T-helper 1 cell (primary cell): Measurements from ENCODE around the gene GPR171.

Experiments
- DNase-seq, 5 donors: peaks; one replicate each; pipeline ENCODE4 v3.0.0-alpha.2; 2012 to 2020

GPR171 gene

DNA sequence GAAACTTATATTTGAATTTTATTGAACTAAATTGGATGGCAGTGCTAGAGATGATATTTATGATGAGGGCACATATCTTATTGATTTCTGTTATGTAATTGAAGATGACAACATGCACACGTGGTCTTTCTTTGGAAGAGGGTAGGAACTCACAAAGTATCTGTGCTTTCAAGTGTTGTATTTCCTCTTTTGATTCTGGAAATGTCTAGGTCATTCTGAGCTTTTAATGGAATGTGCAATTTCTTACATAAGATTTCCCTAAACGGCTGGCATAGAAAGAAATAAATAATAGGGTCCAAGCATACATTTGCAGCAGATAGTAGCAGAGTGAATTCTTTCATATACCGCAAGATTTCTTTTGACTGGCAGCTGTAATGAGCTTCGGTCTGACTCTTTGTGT lies 10.1 kb upstream of the GPR171 start:
- DNase-seq, result no peak

DNA sequence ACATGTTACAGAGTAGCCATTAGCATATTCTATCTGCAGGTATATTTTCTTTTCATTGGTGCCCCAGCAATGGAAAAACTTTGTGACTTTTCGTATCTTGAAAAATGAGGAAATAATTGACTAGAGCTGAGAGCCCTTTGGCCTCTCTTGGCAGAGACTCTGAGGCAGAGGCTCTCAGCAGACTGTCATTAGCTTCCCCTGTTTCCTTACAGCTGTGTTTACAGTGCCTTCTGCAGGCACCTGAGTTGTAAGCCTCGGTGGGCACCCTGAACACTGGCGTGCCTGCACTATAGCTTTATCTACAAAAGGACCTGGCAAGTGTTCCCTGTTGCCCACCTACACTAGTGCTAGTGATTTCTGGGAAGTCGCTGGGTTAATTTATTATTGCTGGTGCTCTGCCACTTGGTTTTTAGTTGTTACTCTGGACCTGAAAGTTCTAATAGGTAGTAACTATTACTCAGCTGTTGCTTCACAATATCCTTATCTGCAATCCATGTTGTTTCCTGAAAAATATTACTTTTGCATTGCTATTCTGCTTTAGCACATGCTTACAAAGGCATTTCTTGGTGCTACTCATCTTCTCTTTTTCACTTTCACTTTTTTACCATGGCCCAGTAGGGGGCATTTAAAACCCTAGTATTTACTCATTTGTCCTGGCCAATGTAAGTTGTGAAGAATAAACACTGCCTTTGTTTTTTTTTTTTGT lies 7.8 kb upstream of the GPR171 start:
- peak in 1 of 5 donors; percentile 47 for DNase-seq

DNA sequence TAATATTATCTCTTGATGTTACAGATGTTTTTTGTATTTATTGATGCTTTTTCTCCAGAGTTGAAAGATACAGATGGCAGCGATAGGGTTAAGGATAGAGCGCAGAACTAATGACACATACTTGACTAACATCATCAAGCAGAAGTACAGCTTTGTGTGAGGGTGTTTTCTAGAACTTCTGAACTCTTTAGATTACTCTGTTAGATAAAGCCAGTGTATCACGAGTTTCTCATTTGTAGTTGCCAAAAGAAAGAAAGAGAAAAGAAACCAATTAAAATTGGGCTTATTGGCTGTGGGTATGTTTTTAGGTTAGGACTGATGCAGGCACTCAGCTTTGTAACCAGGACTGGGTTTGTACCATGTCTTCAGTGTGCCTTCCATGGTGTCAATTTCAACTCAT lies 6.6 kb upstream of the GPR171 start:
- peak in 1 of 5 donors; percentile 74 for DNase-seq

DNA sequence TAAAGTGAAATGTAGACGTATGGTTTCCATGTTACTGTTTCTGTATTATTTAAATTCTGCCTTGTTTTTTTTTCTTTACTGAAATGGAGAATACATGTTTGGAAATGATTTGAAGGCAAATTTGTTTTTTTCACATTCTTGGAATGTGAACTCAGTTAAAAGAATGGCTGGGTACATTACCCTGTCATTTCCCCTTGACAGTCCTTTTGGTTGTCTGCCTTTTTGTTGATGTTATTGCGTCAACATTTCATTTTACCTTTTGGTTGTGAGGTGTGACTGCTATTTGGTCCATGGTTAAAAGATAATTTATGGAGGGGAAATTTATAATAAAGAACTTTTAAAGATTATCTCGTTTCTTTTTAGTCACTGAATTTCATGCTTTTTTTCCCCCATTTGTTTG lies 3.2 kb upstream of the GPR171 start:
- DNase-seq, result peak in 1 of 5 donors; percentile 83

DNA sequence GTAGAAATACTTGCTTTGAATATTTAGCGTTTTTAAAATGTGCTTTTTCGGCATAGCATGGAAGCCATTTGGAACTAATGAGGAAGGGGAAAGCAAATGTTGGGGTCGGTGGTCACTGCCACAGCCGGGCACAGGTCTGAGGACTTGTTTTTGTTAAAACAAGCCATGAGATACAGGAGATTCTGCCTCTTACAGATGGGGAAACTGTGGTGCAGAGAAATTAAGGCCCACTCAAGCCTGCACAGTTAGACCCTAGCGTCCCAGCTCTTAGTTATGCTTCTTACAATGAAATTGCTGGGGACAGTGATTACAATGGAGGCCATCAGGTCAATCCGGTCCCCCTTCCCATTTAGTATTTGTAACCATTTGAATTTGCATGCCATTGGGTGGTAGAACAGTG lies 2.5 kb upstream of the GPR171 start:
- no peak for DNase-seq

DNA sequence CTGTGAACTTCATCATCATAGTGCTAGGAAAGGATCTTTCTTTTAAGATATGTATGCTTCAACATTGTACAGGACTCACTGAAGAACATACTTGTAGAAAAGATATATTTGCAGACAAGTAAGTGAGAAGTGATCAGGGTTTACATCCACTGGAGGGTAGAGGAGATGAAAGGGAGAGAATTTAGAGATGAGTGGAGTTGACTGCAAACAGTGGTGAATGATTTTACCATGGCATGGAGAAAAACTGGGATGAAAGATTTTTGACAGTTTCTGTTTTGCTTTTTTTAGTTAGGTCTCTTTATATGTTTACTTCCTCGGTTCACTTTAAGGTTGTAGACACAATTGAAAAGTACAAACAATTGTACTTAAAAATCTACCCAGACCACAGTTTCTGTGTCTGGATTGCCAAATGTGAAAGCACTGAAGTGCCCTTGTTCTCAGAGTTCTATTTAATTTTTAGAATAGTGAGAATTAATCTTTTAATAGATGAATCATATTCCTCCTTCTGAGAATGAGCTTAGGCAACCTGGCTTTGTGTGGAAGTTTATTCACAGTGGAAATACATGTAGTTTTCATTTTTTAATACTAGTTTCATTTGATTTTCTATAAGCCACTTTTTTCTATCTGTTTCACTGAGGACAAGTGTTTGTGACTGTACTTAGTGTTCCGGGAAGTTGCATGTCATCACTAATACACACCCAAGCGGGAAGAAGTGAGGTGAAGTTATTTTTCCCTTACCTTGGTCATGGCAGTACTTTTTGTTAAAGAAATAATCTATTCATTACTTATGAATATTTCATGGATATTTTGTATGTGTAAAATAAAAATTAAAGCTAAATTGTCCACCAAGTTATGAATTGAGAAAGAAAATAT lies 1.8 kb upstream of the GPR171 start:
- peak in 1 of 5 donors; percentile 77 for DNase-seq

DNA sequence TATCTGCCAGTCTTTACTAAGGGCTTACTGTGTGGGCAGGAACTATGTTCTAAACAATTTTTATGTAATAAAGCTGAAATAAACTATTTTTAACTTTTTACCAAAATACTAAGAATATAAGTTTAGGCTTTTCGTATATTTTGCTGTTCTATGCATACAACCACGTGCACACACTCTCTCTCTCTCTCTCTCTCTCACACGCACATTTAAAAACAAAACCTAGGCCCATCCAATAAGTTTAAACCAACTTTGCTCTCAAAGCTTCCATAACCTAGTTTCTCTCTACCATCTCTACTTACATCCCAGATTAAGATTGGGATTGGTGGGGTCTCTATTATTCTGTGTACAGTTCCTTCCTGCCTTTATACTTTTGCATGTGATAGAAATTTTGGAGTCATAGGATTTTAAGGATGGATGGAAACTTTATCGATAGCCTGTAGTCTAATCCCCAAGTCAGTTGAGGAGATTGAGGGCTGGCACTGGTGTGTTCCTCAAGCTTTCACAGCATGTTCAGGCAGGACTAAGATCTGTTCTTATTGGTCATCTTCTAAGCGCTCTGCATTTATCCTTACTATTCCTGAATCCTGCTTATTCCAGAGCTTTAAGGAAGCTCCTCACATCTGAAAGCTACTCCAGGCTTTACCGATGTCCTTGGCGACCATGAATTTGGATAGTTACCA lies 1.8 kb downstream of the GPR171 start:
- peak in 1 of 5 donors; percentile 50 for DNase-seq

DNA sequence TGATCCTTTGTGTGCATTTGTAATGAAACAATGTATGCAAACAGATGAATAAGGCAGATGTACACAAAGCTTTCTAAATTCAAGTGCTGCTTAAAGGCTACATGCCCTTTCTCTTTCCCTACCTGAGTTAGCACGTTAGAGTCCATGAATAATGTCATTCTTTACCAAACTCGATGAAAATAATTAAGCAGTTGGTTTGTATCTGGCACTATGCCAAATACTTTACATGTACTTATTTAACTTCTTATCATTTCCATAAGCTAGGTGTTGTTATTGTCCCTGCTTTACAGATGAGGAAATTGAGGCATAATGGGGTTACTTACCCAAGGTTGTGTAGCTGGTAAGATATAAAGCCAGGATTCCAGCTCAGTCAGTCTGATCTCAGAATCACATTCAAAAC lies 2.4 kb downstream of the GPR171 start:
- peak in 1 of 5 donors; percentile 42 for DNase-seq

DNA sequence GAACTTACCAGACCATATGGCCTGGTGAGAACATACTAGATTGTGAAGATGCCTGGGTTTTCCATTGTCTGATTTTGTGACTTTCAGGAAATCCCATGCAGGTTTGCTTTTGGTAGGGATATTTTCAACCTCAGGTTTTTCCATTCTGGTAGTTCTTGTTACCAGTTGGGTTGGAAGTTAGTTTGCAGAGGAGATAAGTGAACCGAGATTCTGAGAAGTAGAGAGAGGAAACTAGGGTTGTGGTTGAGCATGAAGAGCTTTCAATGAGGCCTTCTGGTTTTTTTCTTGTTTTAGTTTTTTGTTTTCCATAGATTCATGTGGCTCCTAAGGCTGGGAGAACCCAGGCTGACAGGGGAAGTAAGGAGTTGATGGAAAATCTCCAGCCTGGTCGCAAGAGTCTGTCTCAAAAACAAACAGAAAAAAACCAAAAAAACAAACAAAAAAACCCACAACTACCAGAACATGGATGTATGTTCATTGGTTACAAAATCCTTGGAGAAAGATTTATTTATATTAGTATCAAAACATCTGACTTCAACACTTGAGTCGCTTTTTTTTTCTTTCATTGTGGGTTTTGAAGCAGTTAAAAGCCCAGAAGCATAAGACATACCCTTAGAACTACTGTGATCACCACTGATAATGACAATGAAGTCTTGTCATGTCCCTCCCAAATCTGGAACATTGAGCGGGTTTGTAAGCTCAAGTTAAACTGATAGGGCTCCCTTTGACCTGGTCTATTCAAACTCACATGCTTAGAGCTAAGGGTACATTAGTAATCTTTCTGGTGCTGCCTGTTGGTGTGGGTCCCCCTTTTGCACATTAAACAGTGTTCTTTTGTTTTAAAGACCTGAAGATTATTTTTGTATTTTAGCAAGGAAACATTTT lies 3.2 kb downstream of the GPR171 start:
- peak in 1 of 5 donors; percentile 69 for DNase-seq

DNA sequence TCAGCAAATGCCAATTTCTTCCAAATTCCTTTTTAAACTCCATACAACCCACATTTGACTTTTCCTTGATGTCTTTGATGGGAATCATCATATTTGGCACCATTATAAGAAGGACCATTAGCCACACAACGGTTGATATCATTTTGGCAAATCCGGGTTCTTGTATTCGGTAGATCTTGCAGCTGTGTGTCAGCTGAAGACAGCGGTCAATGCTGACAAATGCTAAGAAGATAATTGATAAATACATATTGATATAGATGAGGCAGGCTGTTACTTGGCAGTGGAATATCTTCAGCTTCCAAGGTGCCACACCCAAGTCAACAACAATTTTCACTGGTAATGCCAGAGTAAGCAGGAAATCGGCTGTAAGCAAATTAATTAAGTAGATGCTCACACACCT lies 4.2 kb downstream of the GPR171 start:
- DNase-seq, result no peak

DNA sequence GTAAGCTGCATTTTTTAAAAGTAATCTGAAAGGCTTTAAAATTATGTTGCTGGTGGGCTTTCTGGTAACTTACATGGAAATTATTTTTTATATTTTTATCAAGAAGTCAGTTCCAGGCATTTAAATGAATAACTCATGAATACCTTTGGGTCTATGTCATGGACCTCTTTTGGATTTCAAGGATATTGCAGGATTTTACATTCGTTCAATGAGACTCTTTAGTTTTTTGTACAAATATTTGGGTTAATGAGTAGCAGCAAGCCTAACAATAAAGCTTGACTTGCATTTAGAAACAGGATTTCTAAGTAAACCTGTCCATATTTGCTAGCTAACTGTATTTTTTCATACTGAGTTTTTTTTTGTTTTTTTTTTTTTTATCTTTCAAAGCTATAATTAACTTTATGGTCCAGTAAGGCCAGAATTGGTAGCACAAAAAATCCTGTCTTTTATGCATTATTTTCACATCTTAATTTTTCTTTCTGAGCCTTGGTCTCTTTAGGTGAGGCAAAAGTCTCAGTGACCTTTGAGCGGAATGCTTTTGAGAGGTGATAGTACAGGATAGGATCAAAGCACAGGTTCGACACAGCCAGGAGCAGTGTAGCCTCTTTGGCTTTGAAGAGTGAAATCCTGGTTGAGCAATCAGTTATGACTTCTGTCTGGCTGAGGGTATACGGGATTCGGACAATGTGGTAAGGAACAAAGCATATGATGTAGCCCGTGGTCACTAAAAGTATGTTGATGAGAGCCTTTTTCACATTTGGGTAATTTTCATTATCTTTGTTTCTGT lies 4.8 kb downstream of the GPR171 start:
- no peak for DNase-seq

DNA sequence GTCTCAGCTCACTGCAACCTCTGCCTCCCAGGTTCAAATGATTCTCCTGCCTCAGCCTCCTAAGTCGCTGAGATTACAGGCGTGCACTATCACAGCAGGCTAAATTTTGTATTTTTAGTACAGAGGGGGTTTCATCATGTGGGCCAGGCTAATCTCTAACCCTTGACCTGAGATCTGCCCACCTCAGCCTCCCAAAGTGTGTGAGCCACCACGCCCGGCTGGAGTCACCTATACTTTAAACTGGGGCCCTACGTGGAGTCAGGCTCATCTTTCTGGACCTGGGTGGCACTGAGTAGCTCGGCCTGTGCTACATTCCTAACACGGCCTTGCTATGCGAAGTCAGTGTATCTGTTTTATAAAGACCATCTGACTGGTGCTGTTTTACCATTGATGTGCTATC lies 5.8 kb downstream of the GPR171 start:
- no peak for DNase-seq

DNA sequence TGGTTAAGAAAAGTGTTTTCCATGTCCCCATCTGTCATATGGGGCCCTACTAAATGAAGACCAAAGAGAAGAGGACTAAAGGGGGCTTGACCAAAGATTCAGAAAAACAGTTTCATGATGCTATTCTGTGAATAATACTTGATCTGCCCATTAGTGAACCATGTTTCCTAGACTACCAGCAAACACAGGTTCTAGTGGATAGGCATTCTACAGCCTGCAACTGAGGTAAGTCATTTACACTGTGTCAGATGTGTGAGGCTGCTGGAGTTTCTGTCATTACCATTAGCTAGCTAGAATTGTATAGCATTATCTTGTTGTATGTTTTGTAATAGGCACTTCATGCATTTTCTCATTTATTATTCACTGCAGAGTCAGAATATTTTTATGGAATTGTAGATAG lies 6.6 kb downstream of the GPR171 start:
- DNase-seq, result no peak

DNA sequence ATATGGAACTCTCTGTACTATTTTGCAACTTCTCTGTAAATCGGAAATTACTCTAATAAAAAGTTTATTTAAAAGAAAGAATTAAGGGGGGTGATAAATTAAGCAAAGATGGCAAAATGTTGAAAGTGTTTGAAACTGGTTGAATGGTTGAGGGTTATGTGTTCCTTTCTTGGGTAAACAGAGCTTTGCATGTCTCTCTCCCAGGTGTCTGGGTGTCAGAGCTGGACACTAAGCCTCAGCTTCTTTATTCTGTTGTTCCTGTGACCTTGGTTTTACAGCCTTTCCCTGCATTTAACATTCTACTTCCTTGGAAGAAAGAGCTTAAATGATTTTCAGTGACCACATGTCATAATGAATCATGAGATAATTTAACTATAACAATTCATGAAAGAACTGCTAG lies 7.2 kb downstream of the GPR171 start:
- DNase-seq, result no peak

DNA sequence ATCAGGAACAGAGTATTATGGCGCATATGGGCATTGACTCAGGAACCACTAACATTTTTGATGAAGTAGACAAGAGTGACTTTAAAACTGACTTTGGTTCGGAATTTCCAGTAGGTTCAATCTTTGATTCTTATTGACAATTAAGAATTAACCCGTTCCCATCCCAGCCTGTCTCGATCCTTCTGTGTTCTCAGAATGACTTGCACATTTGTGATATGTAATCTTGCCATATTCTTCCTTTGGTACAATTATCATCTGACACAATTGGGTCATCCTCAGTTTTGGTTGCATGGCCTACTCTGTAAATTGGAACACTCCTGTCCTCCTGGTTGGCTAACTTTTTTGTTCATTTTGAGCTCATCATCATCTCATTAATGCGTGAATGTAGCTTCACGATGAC lies 10.5 kb downstream of the GPR171 start:
- DNase-seq, result no peak

DNA sequence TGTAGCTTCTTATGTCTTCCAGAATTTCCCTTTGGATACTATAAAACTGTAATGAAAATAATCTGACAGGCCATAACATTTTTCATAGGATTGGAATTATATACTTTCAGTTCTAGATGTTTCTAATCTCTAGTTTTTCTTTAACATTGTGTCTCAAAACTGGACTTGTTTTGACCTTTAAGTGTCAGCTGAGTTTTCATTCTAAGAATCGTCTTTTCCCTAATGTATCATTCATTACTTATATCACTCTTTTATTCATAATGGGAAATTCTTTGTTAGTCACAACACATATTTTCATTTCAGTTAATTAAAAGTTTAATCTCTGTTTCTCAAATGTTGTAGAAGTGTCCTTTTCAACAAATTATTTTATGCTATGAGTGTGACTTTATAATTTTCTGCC lies 11.9 kb downstream of the GPR171 start:
- DNase-seq, result no peak

DNA sequence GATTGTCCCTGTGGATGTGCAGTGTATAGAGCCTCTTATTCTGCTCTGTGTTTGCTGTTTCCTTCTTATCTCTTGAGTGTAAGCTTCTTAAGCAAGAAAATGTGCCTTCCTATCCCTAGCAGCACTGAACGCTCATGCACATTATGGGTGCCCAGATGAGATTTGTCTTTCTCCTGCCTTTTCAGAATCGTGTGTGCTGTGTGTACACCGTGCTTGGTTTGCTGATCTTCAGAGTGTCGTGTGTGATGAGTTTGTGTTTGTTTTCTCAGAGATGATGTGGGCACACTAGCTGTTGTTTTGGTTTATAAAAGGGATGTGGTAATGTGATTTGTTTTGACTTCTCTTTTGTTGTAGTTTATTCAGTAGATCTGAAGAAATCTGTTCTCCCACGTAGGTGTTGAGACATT lies 19.7 kb downstream of the GPR171 start:
- DNase-seq, result peak in 1 of 5 donors; percentile 65

DNA sequence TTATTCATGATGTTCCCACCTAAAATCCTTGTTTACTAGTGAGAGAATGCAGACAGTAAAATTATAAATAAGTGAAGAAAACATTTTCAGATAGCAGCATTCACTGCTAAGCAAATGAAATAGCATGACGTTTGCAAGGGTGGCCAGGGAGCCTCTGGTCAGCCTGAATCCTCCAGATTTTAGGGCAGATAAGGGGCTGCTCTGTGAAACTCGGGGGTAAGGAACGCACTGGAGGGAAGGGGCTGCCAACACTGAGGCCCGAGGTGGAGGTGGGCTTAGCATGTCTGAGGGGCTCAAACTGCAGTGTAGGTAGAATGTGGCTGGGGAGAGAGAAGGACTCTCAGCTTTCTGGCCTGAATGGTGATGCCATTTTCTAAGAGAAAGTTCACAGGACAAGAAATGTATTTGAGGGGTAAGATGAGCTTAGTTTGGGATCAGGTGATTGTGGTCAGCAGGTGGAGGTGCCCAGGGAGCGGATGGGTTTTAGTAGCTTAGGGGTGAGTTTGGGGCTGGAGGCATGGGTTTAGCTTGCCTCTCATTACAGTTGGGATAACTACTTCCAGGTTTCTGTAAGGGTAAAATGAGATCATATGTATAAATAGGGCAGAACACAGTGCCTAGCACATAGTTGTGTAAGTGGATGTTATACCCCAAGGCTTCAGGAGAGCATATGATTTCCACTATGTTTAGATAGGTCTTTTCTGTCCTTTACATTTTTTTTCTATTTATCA lies 20.5 kb downstream of the GPR171 start:
- DNase-seq, result no peak

DNA sequence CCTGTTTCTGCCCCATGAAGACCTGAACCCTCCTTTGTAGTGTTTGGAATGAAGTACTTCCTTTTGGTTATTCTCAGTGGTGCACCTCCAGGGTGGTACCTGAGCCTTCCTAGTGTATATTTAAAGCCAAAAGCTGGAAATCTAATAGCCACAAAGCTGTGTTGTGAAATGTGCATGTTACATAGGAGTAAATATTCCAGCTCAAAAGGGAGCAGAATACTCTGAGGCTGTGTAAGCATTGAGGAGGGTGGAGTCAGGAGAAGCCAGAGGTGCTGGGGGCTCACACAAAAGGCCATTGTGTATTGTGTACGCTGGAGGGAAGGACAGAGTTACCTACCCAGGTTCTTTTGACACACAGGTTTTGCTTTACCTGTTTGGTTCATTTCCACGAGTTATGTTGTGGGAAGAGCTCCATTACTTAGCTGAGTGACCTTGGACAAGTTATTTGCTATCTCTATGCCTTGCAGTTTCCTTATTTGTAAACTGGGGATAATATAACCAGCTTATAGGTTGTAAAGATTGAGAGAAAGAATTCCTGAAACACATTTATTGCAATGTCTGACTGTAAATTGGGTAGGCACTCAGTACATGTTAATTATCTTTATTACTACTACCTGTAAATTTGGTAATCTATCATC lies 24.7 kb downstream of the GPR171 start:
- no peak for DNase-seq

DNA sequence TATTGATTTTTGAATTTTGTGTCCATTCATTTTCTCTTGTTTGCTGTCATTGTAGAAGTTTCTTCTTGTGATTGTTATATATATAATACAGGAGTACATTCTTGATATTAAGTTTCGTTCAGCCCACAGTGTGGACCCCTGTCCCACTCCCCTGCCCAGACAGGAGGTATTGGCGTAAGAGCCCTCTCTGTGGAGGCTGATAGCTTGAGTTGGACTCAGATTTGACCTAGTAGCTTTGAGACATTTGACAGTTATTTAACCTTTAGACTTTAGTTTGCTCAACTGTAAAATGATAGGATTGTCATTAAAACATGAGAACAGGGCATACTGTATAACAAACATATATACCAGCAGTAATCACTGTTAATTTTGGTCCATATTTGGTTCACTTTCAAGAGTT lies 27.1 kb downstream of the GPR171 start:
- no peak for DNase-seq

DNA sequence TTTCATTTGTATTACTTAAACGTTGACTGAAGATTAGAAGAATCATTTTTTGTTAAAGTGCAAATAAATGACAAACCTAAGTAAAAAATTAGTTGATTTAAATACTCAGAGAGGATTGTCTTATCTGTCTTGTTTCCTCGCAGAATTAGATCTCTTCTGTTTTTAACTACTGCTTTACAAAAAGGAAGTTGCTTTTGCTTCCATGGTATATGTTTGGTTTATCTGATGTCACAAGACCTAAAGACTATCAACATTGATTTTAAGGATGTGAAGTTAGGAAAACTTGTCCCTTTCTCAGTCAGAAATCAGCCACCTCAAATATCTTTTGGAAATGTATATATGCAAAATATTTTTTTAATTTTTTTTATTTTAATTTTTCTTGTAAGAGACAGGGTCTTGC lies 28.7 kb downstream of the GPR171 start:
- no peak for DNase-seq
